ENCODE results near the gene TCEA2. TPM values are rescaled to one million over a fixed set of nuclear protein-coding genes. Genes with fewer than 3 reads are reported as not detected.

TCEA2 gene
- total RNA-seq, 2 donors from 2014 or later: 30.1 to 48.6 TPM

- ATAC-seq (ENCODE audit: insufficient number of reproducible peaks, low FRiP score, low read depth) (no peak), DNase-seq (ENCODE audit: low spot score) (no peak)
- Histone ChIP-seq H3K27me3 (replicated peaks; ENCODE audit: insufficient read depth) (peaks cover 5% of the 10 kb centered on the region), H3K36me3 (no peaks in the 10 kb centered on the region), H3K9me3 (no peaks in the 10 kb centered on the region), H3K4me3 (no peak overlapping the region), H3K4me1 (ENCODE audit: control insufficient read depth in 1 of 2, low read depth in 2 of 2) (no peaks in the 10 kb centered on the region), H3K27ac (no peak overlapping the region)
- TF ChIP-seq, protein P1, sequence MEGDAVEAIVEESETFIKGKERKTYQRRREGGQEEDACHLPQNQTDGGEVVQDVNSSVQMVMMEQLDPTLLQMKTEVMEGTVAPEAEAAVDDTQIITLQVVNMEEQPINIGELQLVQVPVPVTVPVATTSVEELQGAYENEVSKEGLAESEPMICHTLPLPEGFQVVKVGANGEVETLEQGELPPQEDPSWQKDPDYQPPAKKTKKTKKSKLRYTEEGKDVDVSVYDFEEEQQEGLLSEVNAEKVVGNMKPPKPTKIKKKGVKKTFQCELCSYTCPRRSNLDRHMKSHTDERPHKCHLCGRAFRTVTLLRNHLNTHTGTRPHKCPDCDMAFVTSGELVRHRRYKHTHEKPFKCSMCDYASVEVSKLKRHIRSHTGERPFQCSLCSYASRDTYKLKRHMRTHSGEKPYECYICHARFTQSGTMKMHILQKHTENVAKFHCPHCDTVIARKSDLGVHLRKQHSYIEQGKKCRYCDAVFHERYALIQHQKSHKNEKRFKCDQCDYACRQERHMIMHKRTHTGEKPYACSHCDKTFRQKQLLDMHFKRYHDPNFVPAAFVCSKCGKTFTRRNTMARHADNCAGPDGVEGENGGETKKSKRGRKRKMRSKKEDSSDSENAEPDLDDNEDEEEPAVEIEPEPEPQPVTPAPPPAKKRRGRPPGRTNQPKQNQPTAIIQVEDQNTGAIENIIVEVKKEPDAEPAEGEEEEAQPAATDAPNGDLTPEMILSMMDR (IDR thresholded peaks at IDR 0.05): no peak
These were observed 56.3 kb downstream of the TCEA2 start for GRCh38 chr20:64119301-64119680.

GRCh38 chr20:64119681-64120341 lies 56.8 kb downstream of the TCEA2 start:
- no peak overlapping the region for H3K27ac ChIP-seq
- DNase-seq (ENCODE audit: low spot score) (no peak), ATAC-seq (ENCODE audit: insufficient number of reproducible peaks, low FRiP score, low read depth) (no peak)
- no peaks in the 10 kb centered on the region for H3K4me1 ChIP-seq (ENCODE audit: control insufficient read depth in 1 of 2, low read depth in 2 of 2)
- H3K9me3 ChIP-seq: no peaks in the 10 kb centered on the region
- H3K4me3 ChIP-seq: peak overlapping the region; percentile 47
- no peaks in the 10 kb centered on the region for H3K36me3 ChIP-seq
- TF ChIP-seq, protein P1 (IDR thresholded peaks at IDR 0.05): no peak
- H3K27me3 ChIP-seq (replicated peaks; ENCODE audit: insufficient read depth): peaks cover 5% of the 10 kb centered on the region

- H3K9me3 ChIP-seq: no peaks in the 10 kb centered on the region
- TF ChIP-seq, protein P1 (IDR thresholded peaks at IDR 0.05): no peak
- H3K4me3 ChIP-seq: no peak overlapping the region
- H3K4me1 ChIP-seq (ENCODE audit: control insufficient read depth in 1 of 2, low read depth in 2 of 2): no peaks in the 10 kb centered on the region
- DNase-seq (ENCODE audit: low spot score) (no peak), ATAC-seq (ENCODE audit: insufficient number of reproducible peaks, low FRiP score, low read depth) (no peak)
- peaks cover 5% of the 10 kb centered on the region for H3K27me3 ChIP-seq (replicated peaks; ENCODE audit: insufficient read depth)
- no peaks in the 10 kb centered on the region for H3K36me3 ChIP-seq
- no peak overlapping the region for H3K27ac ChIP-seq
These were observed 58.6 kb downstream of the TCEA2 start for GRCh38 chr20:64121586-64121985.

Other genes with a start within 250 kb of the TCEA2 start
- 1 to 10 TPM; 9.3 to 9.9 TPM for gene ZBTB46, start 231.9 kb upstream of the TCEA2 start, total RNA-seq
- not detected for gene ABHD16B, start 201.7 kb upstream of the TCEA2 start, total RNA-seq
- 100 to 1,000 TPM; 106 to 159 TPM for gene TPD52L2, start 197.9 kb upstream of the TCEA2 start, total RNA-seq
- gene DNAJC5, start 168.1 kb upstream of the TCEA2 start, total RNA-seq: 10 to 100 TPM; 48.5 to 61.2 TPM
- 10 to 100 TPM; 27.3 to 40.5 TPM for gene UCKL1, start 106.8 kb upstream of the TCEA2 start, total RNA-seq
- 10 to 100 TPM; 10.2 to 13.8 TPM for gene ZNF512B, start 93.3 kb upstream of the TCEA2 start, total RNA-seq
- gene SAMD10, start 83.6 kb upstream of the TCEA2 start, total RNA-seq: 1 to 10 TPM in 1 of 2 donors, under 1 TPM in 1; 0.78 to 3.0 TPM
- gene PRPF6, start 82.1 kb upstream of the TCEA2 start, total RNA-seq: 10 to 100 TPM; 51.9 to 52.9 TPM
- gene C20orf204, start 27.0 kb upstream of the TCEA2 start, total RNA-seq: 1 to 10 TPM in 1 of 2 donors, under 1 TPM in 1; 0.81 to 3.2 TPM
- gene SOX18, start 13.6 kb upstream of the TCEA2 start, total RNA-seq: 10 to 100 TPM in 1 of 2 donors, 1 to 10 TPM in 1; 4.2 to 15.3 TPM
- gene RGS19, start 16.3 kb downstream of the TCEA2 start, total RNA-seq: 10 to 100 TPM; 20.6 to 41.2 TPM
- gene OPRL1, start 16.9 kb downstream of the TCEA2 start, total RNA-seq: 1 to 10 TPM; 1.1 to 3.2 TPM
- gene LKAAEAR1, start 21.2 kb downstream of the TCEA2 start, total RNA-seq: not detected
- gene NPBWR2, start 44.4 kb downstream of the TCEA2 start, total RNA-seq: not detected
- not detected for gene MYT1, start 101.3 kb downstream of the TCEA2 start, total RNA-seq
- 100 to 1,000 TPM in 1 of 2 donors, 10 to 100 TPM in 1; 55.9 to 113 TPM for gene PCMTD2, start 192.6 kb downstream of the TCEA2 start, total RNA-seq

All from thoracic aorta (tissue), 2 donors.